H1 (cell line): Measurements from ENCODE around the gene VPS9D1. TPM values are rescaled to one million over a fixed set of nuclear protein-coding genes. Genes with fewer than 3 reads are reported as not detected.

ENCODE experiments used
- CTCF ChIA-PET: fragments of 300-600 bp; sonication (Branson Sonifier 250); formaldehyde crosslinking; loops from one replicate; lab custom pipeline; 2021; ENCODE audit not compliant: partially characterized antibody; lab: Charles Lee
- POLR2A ChIA-PET: fragments of 300-600 bp; sonication (Branson Sonifier 250); formaldehyde crosslinking; loops from one replicate; lab custom pipeline; 2021; ENCODE audit warnings: inconsistent platforms; ENCODE audit not compliant: partially characterized antibody; lab: Charles Lee
- DNase-seq, 2 experiments: peaks; one replicate each; pipeline versions ENCODE4 v3.0.0 to v3.0.0-alpha.2; 2010 to 2022; ENCODE audit warnings: low spot score in 2 of 2, low read depth in 1 of 2, mixed read lengths in 1 of 2
- FAIRE-seq: peaks from 2 replicates; lab custom pipeline; 2011; peaks lifted over from hg19 to GRCh38; lab: Jason Lieb, UNC
- H2AFZ ChIP-seq: 2 replicates; pipeline ENCODE4 v1.8.1; 2012; ENCODE audit warnings: low read length, inconsistent platforms
- H2AK5ac ChIP-seq: 2 replicates; pipeline ENCODE4 v1.6.1; 2013; ENCODE audit warnings: low read depth, low read length
- H2BK120ac ChIP-seq: replicated peaks from 2 replicates; pipeline ENCODE3; 2013; ENCODE audit warnings: low read depth, low read length, inconsistent platforms
- H2BK12ac ChIP-seq: 2 replicates; pipeline ENCODE4 v1.6.1; 2013; ENCODE audit warnings: low read depth, low read length
- H2BK15ac ChIP-seq: 2 replicates; pipeline ENCODE4 v1.6.1; 2013; ENCODE audit warnings: low read length
- H2BK20ac ChIP-seq: 2 replicates; pipeline ENCODE4 v1.6.1; 2013; ENCODE audit warnings: low read length
- H2BK5ac ChIP-seq: 2 replicates; pipeline ENCODE4 v1.6.1; 2013; ENCODE audit warnings: low read depth, low read length
- H3K14ac ChIP-seq: 2 replicates; pipeline ENCODE4 v1.6.1; 2013; ENCODE audit warnings: inconsistent platforms; ENCODE audit not compliant: insufficient read length
- H3K18ac ChIP-seq: 2 replicates; pipeline ENCODE4 v1.6.1; 2013; ENCODE audit warnings: low read length; ENCODE audit errors: extremely low read depth
- H3K23ac ChIP-seq: 2 replicates; pipeline ENCODE4 v1.6.1; 2013; ENCODE audit warnings: inconsistent platforms; ENCODE audit not compliant: insufficient read length
- H3K23me2 ChIP-seq: 2 replicates; pipeline ENCODE4 v1.6.1; 2013; ENCODE audit warnings: low read depth, low read length
- H3K27ac ChIP-seq: 2 replicates; pipeline ENCODE4 v1.6.1; 2011; ENCODE audit warnings: low read depth, low read length, inconsistent platforms
- H3K27me3 ChIP-seq, 4 experiments: replicated peaks in 1 of 4; 1 replicate in 1 of 4; 2 replicates in 3 of 4; pipeline versions ENCODE4 v1.6.1 to v1.8.1; 2011 to 2013; ENCODE audit warnings: low read length in 3 of 4, mild to moderate bottlenecking in 3 of 4, inconsistent platforms in 2 of 4, mixed read lengths in 2 of 4, moderate library complexity in 1 of 4; ENCODE audit not compliant: control insufficient read depth in 3 of 4, insufficient read depth in 3 of 4; ENCODE audit errors: extremely low read depth in 1 of 4
- H3K36me3 ChIP-seq, 4 experiments: 2 replicates each; pipeline versions ENCODE4 v1.6.1 to v1.8.1; 2011 to 2013; ENCODE audit warnings: mild to moderate bottlenecking in 4 of 4, low read length in 3 of 4, moderate library complexity in 2 of 4, control low read depth in 1 of 4, inconsistent platforms in 1 of 4; ENCODE audit not compliant: insufficient read depth in 4 of 4, control insufficient read depth in 2 of 4
- H3K4ac ChIP-seq: replicated peaks from 2 replicates; pipeline ENCODE3; 2013; ENCODE audit warnings: low read length, low read depth, mixed read lengths, inconsistent platforms; ENCODE audit not compliant: insufficient read length
- H3K4me1 ChIP-seq, 4 experiments: replicated peaks in 1 of 4; 1 replicate in 1 of 4; 2 replicates in 3 of 4; pipeline versions ENCODE4 v1.6.1 to v1.8.1; 2011 to 2013; ENCODE audit warnings: low read length in 3 of 4, inconsistent platforms in 2 of 4, mixed read lengths in 1 of 4; ENCODE audit not compliant: insufficient read depth in 4 of 4, control insufficient read depth in 3 of 4
- H3K4me2 ChIP-seq, 2 experiments: 2 replicates each; pipeline versions ENCODE4 v1.6.1 to v1.8.1; 2011 to 2013; ENCODE audit warnings: low read depth in 2 of 2, low read length in 2 of 2, control low read depth in 1 of 2, inconsistent platforms in 1 of 2, mild to moderate bottlenecking in 1 of 2; ENCODE audit not compliant: insufficient read depth in 1 of 2
- H3K4me3 ChIP-seq, 4 experiments: fragments of 200-600, 300-600 bp in 1 of 4; sonication (generic), shearing (Covaris generic), sonication (Bioruptor Twin) in 1 of 4; 2 replicates each; pipeline versions ENCODE4 v1.5.1 to v1.8.1; 2011 to 2016; ENCODE audit warnings: low read length in 4 of 4, low read depth in 3 of 4, control low read depth in 2 of 4, inconsistent platforms in 2 of 4, mild to moderate bottlenecking in 2 of 4, mixed read lengths in 1 of 4, moderate library complexity in 1 of 4; ENCODE audit not compliant: insufficient read depth in 2 of 4; ENCODE audit errors: extremely low read depth in 1 of 4
- H3K56ac ChIP-seq: replicated peaks from 2 replicates; pipeline ENCODE3; 2013; ENCODE audit warnings: low read depth, mild to moderate bottlenecking, mixed read lengths, low read length, inconsistent platforms; ENCODE audit not compliant: insufficient read length
- H3K79me1 ChIP-seq: 2 replicates; pipeline ENCODE4 v1.6.1; 2013; ENCODE audit warnings: low read depth, low read length, control low read depth
- H3K79me2 ChIP-seq, 2 experiments: 2 replicates each; pipeline versions ENCODE4 v1.6.1 to v1.8.1; 2012 to 2013; ENCODE audit warnings: low read length in 2 of 2, mild to moderate bottlenecking in 2 of 2, inconsistent platforms in 1 of 2; ENCODE audit not compliant: insufficient read depth in 2 of 2, control insufficient read depth in 1 of 2
- H3K9ac ChIP-seq, 4 experiments: replicated peaks in 1 of 4; 1 replicate in 1 of 4; 2 replicates in 3 of 4; pipeline versions ENCODE4 v1.6.1 to v1.8.1; 2011 to 2013; ENCODE audit warnings: low read depth in 3 of 4, low read length in 3 of 4, control low read depth in 2 of 4, mild to moderate bottlenecking in 2 of 4, moderate library complexity in 2 of 4, inconsistent platforms in 1 of 4; ENCODE audit errors: extremely low read depth in 1 of 4
- H3K9me3 ChIP-seq, 2 experiments: 2 replicates each; pipeline versions ENCODE4 v1.6.1 to v1.8.1; 2012 to 2013; ENCODE audit warnings: mild to moderate bottlenecking in 2 of 2, moderate library complexity in 2 of 2, control low read depth in 1 of 2, inconsistent platforms in 1 of 2, low read depth in 1 of 2, low read length in 1 of 2, mixed read lengths in 1 of 2; ENCODE audit not compliant: insufficient read depth in 2 of 2
- H4K20me1 ChIP-seq, 2 experiments: replicated peaks in 1 of 2; 2 replicates each; pipeline versions ENCODE3 to v1.8.1; 2011 to 2013; ENCODE audit warnings: inconsistent platforms in 2 of 2, low read length in 2 of 2, mild to moderate bottlenecking in 1 of 2; ENCODE audit not compliant: insufficient read depth in 2 of 2, control insufficient read depth in 1 of 2
- H4K5ac ChIP-seq: 2 replicates; pipeline ENCODE4 v1.6.1; 2013; ENCODE audit warnings: low read length, low read depth, mixed read lengths, inconsistent platforms; ENCODE audit not compliant: insufficient read length
- H4K8ac ChIP-seq: 2 replicates; pipeline ENCODE4 v1.8.0; 2013; ENCODE audit warnings: mild to moderate bottlenecking, moderate library complexity, low read length, inconsistent platforms; ENCODE audit not compliant: insufficient read depth; ENCODE audit errors: extremely low read depth
- H4K91ac ChIP-seq: replicated peaks from 2 replicates; pipeline ENCODE3; 2013; ENCODE audit warnings: low read length, mixed read lengths, inconsistent platforms; ENCODE audit not compliant: insufficient read length
- ASH2L ChIP-seq: fragments of 200-600, 300-600 bp; sonication (generic); IDR thresholded peaks from one replicate; pipeline ENCODE4 v1.7.1; 2017; ENCODE audit warnings: low read length
- ATF2 ChIP-seq: IDR thresholded peaks from 2 replicates; pipeline ENCODE4 v1.6.1; 2012; ENCODE audit warnings: low read length, inconsistent platforms
- EZH2 ChIP-seq: fragments of 200-600 bp; sonication (generic); IDR thresholded peaks from 2 replicates; pipeline ENCODE4 v1.7.1; 2012; ENCODE audit warnings: low read depth, mild to moderate bottlenecking, moderate library complexity, low read length, inconsistent platforms; ENCODE audit not compliant: severe bottlenecking
- KDM1A ChIP-seq: fragments of 200-600, 300-600 bp; sonication (generic); IDR thresholded peaks from 2 replicates; pipeline ENCODE4 v1.7.1; 2016; ENCODE audit warnings: mild to moderate bottlenecking, low read length, borderline replicate concordance
- SIX5 ChIP-seq: IDR thresholded peaks from 2 replicates; pipeline ENCODE4 v1.6.1; 2011; ENCODE audit warnings: mild to moderate bottlenecking, low read depth, low read length
- SUZ12 ChIP-seq: fragments of 200-600 bp; sonication (generic); IDR thresholded peaks from 2 replicates; pipeline ENCODE4 v1.6.1; 2012; ENCODE audit warnings: mild to moderate bottlenecking, inconsistent platforms, low read length, moderate library complexity, mixed read lengths
- TAF7 ChIP-seq: optimal IDR thresholded peaks from 2 replicates; pipeline ENCODE3; 2011; ENCODE audit warnings: low read depth, mild to moderate bottlenecking, inconsistent platforms, low read length, moderate library complexity, borderline replicate concordance
- USF2 ChIP-seq: IDR thresholded peaks from 2 replicates; pipeline ENCODE4 v1.6.1; 2011; ENCODE audit warnings: low read length, improper control_type of control experiment
- WGBS, 2 experiments: shearing (Covaris generic) in 1 of 2; methylation state at CpG; one replicate each; pipeline versions ENCODE4 v1.1.6 to v1.1.7; 2013 to 2015; ENCODE audit warnings: low lambda C conversion rate in 2 of 2, mixed read lengths in 2 of 2, inconsistent platforms in 1 of 2, low coverage in 1 of 2, missing lambda C conversion rate in 1 of 2; ENCODE audit not compliant: insufficient replicate concordance in 2 of 2, insufficient coverage in 1 of 2, insufficient read length in 1 of 2; ENCODE audit errors: extremely low coverage in 1 of 2, missing lambda C conversion rate in 1 of 2; 5-methylcytosine and 5-hydroxymethylcytosine counted together
- polyA plus RNA-seq, 7 experiments: library from polyadenylated mRNA; depleted of rRNA in 3 of 7; stranded (reverse) in 5 of 7; unstranded in 2 of 7; fragments of >200 nt in 5 of 7; fragments of 200-250 nt in 2 of 7; gene quantifications; 1 replicate in 5 of 7; 2 replicates in 1 of 7; 4 replicates in 1 of 7; pipeline versions ENCODE4 v1.2.1 to v1.2.3, GENCODE V29; 2011 to 2013; ENCODE audit warnings: missing spikeins in 2 of 7, mixed read lengths in 2 of 7
- total RNA-seq: library from RNA; stranded (reverse); fragmentation: NEBNext Ultra II Directional; extraction: Animal tissue kit (Norgen Biotek cat#: 25700); gene quantifications from 2 replicates; pipeline ENCODE4 v1.2.1, GENCODE V29; 2021

Gene VPS9D1
- total and polyA plus RNA-seq, 2 of the 8 experiments (the other 6 are each of a cell fraction or from before 2014, with no cell fraction given) = 2.9 to 5.4 TPM

GRCh38 chr16:89759746-89760340 is 39.1 kb upstream of the VPS9D1 start:
- Histone ChIP-seq H3K4me2 (no peak overlapping the region), H2AFZ (no peak overlapping the region), H3K4ac (no peak overlapping the region), H2AK5ac (no peak overlapping the region), H3K79me2 (no peaks in the 10 kb centered on the region), H2BK20ac (no peak overlapping the region), H2BK5ac (no peak overlapping the region), H2BK15ac (no peak overlapping the region), H3K27ac (no peak overlapping the region), H3K4me1 (no peaks in the 10 kb centered on the region), H3K27me3 (no peaks in the 10 kb centered on the region), H2BK12ac (no peak overlapping the region), H4K91ac (no peak overlapping the region), H4K5ac (no peak overlapping the region), H3K9me3 (no peaks in the 10 kb centered on the region), H3K23ac (no peak overlapping the region), H3K36me3 (peaks cover 24 to 74% (median 53%) of the 10 kb centered on the region in 4 experiments), H3K79me1 (peaks cover 2% of the 10 kb centered on the region; the same call in 1 of the 2 replicates), H3K9ac (no peak overlapping the region), H4K20me1 (peaks cover 1 to 8% of the 10 kb centered on the region in 2 experiments), H3K4me3 (no peak overlapping the region), H3K56ac (no peak overlapping the region), H4K8ac (peak overlapping the region; percentile 31; the same call in 1 of the 2 replicates), H3K18ac (no peak overlapping the region), H3K14ac (no peak overlapping the region), H3K23me2 (no peaks in the 10 kb centered on the region), H2BK120ac (no peak overlapping the region)
- CTCF ChIA-PET = interaction anchor here (1.2 kb wide), 1 partner anchor 54 kb away, joined by 4 read pairs; no protein-coding TSS in a partner anchor
- FAIRE-seq (no peak), DNase-seq (no peak)
- POLR2A ChIA-PET = interaction anchor here (1.5 kb wide), 1 partner anchor 18 kb away, joined by 3 read pairs; no protein-coding TSS in a partner anchor
- WGBS, 2 experiments = 93% methylated on average over 26 of the region's 26 CpGs; no CpG with 5 or more reads in 1 of the 2 experiments
- TF ChIP-seq USF2 (no peak), ASH2L (no peak), TAF7 (no peak), SUZ12 (no peak), EZH2 (no peak), KDM1A (no peak), ATF2 (no peak), SIX5 (no peak)
